K562 (cell line): ENCODE measurements around the gene TMEM150C. TPM values are rescaled to one million over a fixed set of nuclear protein-coding genes. Genes with fewer than 3 reads are reported as not detected.

Experiments
- ATAC-seq: fragments of 200-7000 bp; cut with Tn5 transposase; 3 replicates; pipeline ENCODE4 v1.9.1; 2020; ENCODE audit warnings: moderate library complexity
- BruUV-seq: library from RNA; stranded (reverse); fragments of 400-500 nt; replicated peaks from 2 replicates; lab custom pipeline; 2021; lab: Mats Ljungman, UMichigan
- CTCF ChIA-PET: fragments of 300-600 bp; formaldehyde crosslinking; extraction: SDS; loops from one replicate; lab custom pipeline; 2021; ENCODE audit warnings: low intra/inter-chr PET ratio; lab: Yijun Ruan, JAX
- POLR2A ChIA-PET: fragments of 300-600, 350-650 bp; sonication (Branson Sonifier 250); formaldehyde crosslinking; extraction: SDS; loops from one replicate; lab custom pipeline; 2021; ENCODE audit warnings: antibody characterized with exemption, inconsistent platforms; lab: Yijun Ruan, JAX
- DNase-seq, 4 experiments: peaks; one replicate each; pipeline versions ENCODE4 v3.0.0 to v3.0.0-alpha.2; 2011 to 2018; ENCODE audit warnings: low spot score in 3 of 4, mixed read lengths in 3 of 4; ENCODE audit errors: extremely low read depth in 1 of 4
- FAIRE-seq: peaks from 2 replicates; lab custom pipeline; 2011; peaks lifted over from hg19 to GRCh38; lab: Jason Lieb, UNC
- H2AFZ ChIP-seq: 2 replicates; pipeline ENCODE4 v1.6.0; 2011; ENCODE audit warnings: low read depth, low read length, control low read depth, inconsistent platforms
- H3K27ac ChIP-seq: fragments of 200-600 bp; 3 replicates; pipeline ENCODE4 v1.8.0; 2011; ENCODE audit warnings: low read depth, mild to moderate bottlenecking, control low read depth, inconsistent platforms, low read length, moderate library complexity, mixed read lengths; ENCODE audit errors: extremely low read depth
- H3K27me3 ChIP-seq, 2 experiments: fragments of 300-600 bp in 1 of 2; 2 replicates in 1 of 2; 3 replicates in 1 of 2; pipeline versions ENCODE4 v1.6.0 to v1.8.0; 2011; ENCODE audit warnings: inconsistent platforms in 2 of 2, low read length in 2 of 2, mild to moderate bottlenecking in 1 of 2, mixed read lengths in 1 of 2, moderate library complexity in 1 of 2; ENCODE audit not compliant: control insufficient read depth in 2 of 2, insufficient read depth in 2 of 2
- H3K36me3 ChIP-seq: fragments of 300-600 bp; 3 replicates; pipeline ENCODE4 v1.8.0; 2011; ENCODE audit warnings: mild to moderate bottlenecking, low read length, inconsistent platforms; ENCODE audit not compliant: control insufficient read depth, insufficient read depth
- H3K4me1 ChIP-seq, 2 experiments: fragments of 200-600 bp in 1 of 2; replicated peaks in 1 of 2; 2 replicates in 1 of 2; 3 replicates in 1 of 2; pipeline versions ENCODE4 v1.5.1 to v1.8.0; 2011; ENCODE audit warnings: inconsistent platforms in 2 of 2, low read length in 2 of 2, mild to moderate bottlenecking in 1 of 2, mixed read lengths in 1 of 2, moderate library complexity in 1 of 2; ENCODE audit not compliant: control insufficient read depth in 2 of 2, insufficient read depth in 2 of 2
- H3K4me2 ChIP-seq: 2 replicates; pipeline ENCODE4 v1.6.1; 2011; ENCODE audit warnings: low read length, control low read depth, inconsistent platforms, mixed read lengths; ENCODE audit not compliant: insufficient read depth
- H3K4me3 ChIP-seq: fragments of 200-600 bp; sonication (generic), shearing (Covaris generic); 2 replicates; pipeline ENCODE4 v1.5.1; 2016; ENCODE audit warnings: control low read depth, inconsistent platforms
- H3K79me2 ChIP-seq: fragments of 200-600 bp; 3 replicates; pipeline ENCODE4 v1.8.0; 2011; ENCODE audit warnings: low read length, inconsistent platforms; ENCODE audit not compliant: control insufficient read depth, insufficient read depth
- H3K9ac ChIP-seq, 2 experiments: 2 replicates each; pipeline versions ENCODE4 v1.6.0 to v1.6.1; 2011; ENCODE audit warnings: low read depth in 2 of 2, low read length in 2 of 2, control low read depth in 1 of 2, inconsistent platforms in 1 of 2, mild to moderate bottlenecking in 1 of 2, mixed read lengths in 1 of 2; ENCODE audit not compliant: insufficient read depth in 1 of 2
- H3K9me1 ChIP-seq: one replicate; pipeline ENCODE4 v1.6.0; 2011; ENCODE audit warnings: inconsistent platforms, mild to moderate bottlenecking, low read length, moderate library complexity; ENCODE audit not compliant: control insufficient read depth, insufficient read depth
- H3K9me3 ChIP-seq: replicated peaks from 2 replicates; pipeline ENCODE4 v1.5.1; 2011; ENCODE audit warnings: low read depth, low read length, inconsistent platforms; ENCODE audit not compliant: control insufficient read depth, insufficient read depth
- H4K20me1 ChIP-seq: replicated peaks from 2 replicates; pipeline ENCODE4 v1.6.1; 2011; ENCODE audit warnings: low read length, inconsistent platforms, mixed read lengths; ENCODE audit not compliant: control insufficient read depth, insufficient read depth
- ADNP ChIP-seq: fragments of 200-800 bp; sonication (Bioruptor generic); IDR thresholded peaks from 2 replicates; pipeline ENCODE4 v1.6.1; 2016; ENCODE audit warnings: missing genetic modification characterization, missing compliant biosample characterization
- BRCA1 ChIP-seq, 2 experiments: fragments of 450-650 bp in 1 of 2; sonication (generic) in 1 of 2; formaldehyde crosslinking in 1 of 2; IDR thresholded peaks; 2 replicates each; pipeline versions ENCODE4 v1.5.0 to v1.6.1; 2017 to 2020; ENCODE audit warnings: mild to moderate bottlenecking in 1 of 2, missing genetic modification reagents in 1 of 2
- FOXA1 ChIP-seq: fragments of 450-650 bp; IDR thresholded peaks from 2 replicates; pipeline ENCODE4 v1.6.1; 2016; ENCODE audit warnings: mild to moderate bottlenecking, borderline replicate concordance
- KDM4B ChIP-seq, 2 experiments: fragments of 450-650 bp in 1 of 2; sonication (generic) in 1 of 2; IDR thresholded peaks; 2 replicates each; pipeline ENCODE4 v1.6.1; 2016 to 2017; ENCODE audit warnings: borderline replicate concordance in 2 of 2, antibody characterized with exemption in 1 of 2, low read depth in 1 of 2, mild to moderate bottlenecking in 1 of 2
- SRF ChIP-seq, 2 experiments: fragments of 250-450, 450-650 bp in 1 of 2; sonication (Bioruptor Pico) in 1 of 2; sonication (generic) in 1 of 2; formaldehyde crosslinking; IDR thresholded peaks; 2 replicates each; pipeline versions ENCODE4 v1.5.0 to v1.5.1; 2020 to 2022; ENCODE audit warnings: mild to moderate bottlenecking in 1 of 2, missing genetic modification reagents in 1 of 2
- ZNF551 ChIP-seq: fragments of 250-450 bp; sonication (Bioruptor Pico); IDR thresholded peaks from 2 replicates; pipeline ENCODE4 v1.5.0; 2021; ENCODE audit warnings: mild to moderate bottlenecking, moderate library complexity
- WGBS: fragments of 100-300 bp; shearing (Covaris generic); methylation state at CpG from one replicate; pipeline ENCODE4 v1.1.6; 2016; ENCODE audit warnings: low coverage, mixed read lengths; ENCODE audit not compliant: insufficient coverage; ENCODE audit errors: missing lambda C conversion rate; 5-methylcytosine and 5-hydroxymethylcytosine counted together
- in situ Hi-C: fragments of 300-500 bp; cut with MboI; formaldehyde crosslinking; loops from 4 replicates; pipeline ENCODE4 v1.15.0; 2018; ENCODE audit warnings: inconsistent platforms, mixed read lengths
- intact Hi-C: fragments of 100-400 bp; cut with micrococcal nuclease; formaldehyde crosslinking; loops from 2 replicates; pipeline ENCODE4 v1.14.2; 2022
- polyA plus RNA-seq, 8 experiments: library from polyadenylated mRNA; depleted of rRNA in 4 of 8; stranded (reverse) in 5 of 8; unstranded in 3 of 8; fragments of >200 nt; fragmentation: Nextera tagmentation in 2 of 8; fragmentation: Illumina TruSeq in 1 of 8; extraction: Ambion mirVana in 2 of 8; extraction: Trizol in 1 of 8; gene quantifications; 2 replicates each; pipeline versions ENCODE4 v1.2.1 to v1.2.3, GENCODE V29; 2011 to 2014; ENCODE audit warnings: inconsistent platforms in 1 of 8, missing spikeins in 1 of 8
- total RNA-seq, 7 experiments: library from RNA; depleted of rRNA in 6 of 7; stranded (reverse); fragments of >200 nt in 6 of 7; fragmentation: Illumina TruSeq in 2 of 7; extraction: Trizol in 2 of 7; gene quantifications; 2 replicates each; pipeline versions ENCODE4 v1.2.1 to v1.2.3, GENCODE V29; 2011 to 2021; ENCODE audit warnings: low replicate concordance in 1 of 7
- TF ChIP-seq, protein P1 (sequence below): IDR thresholded peaks from 3 replicates; pipeline ENCODE4 v1.6.1; 2011; ENCODE audit warnings: borderline replicate concordance, mild to moderate bottlenecking; ENCODE audit not compliant: insufficient read length, insufficient read depth
- TF ChIP-seq, protein P2 (sequence below): fragments of 450-650 bp; formaldehyde crosslinking; IDR thresholded peaks from 2 replicates; pipeline ENCODE4 v1.4.0; 2020; ENCODE audit warnings: mild to moderate bottlenecking, moderate library complexity
- TF ChIP-seq, protein P3 (sequence below), 3 experiments: IDR thresholded peaks in 2 of 3; conservative IDR thresholded peaks in 1 of 3; 2 replicates each; pipeline ENCODE4 v1.5.1; 2011 to 2012; ENCODE audit warnings: low read length in 3 of 3, mild to moderate bottlenecking in 3 of 3, control low read depth in 2 of 3, improper control_type of control experiment in 1 of 3, inconsistent platforms in 1 of 3, low read depth in 1 of 3, mixed read lengths in 1 of 3, moderate library complexity in 1 of 3; ENCODE audit not compliant: insufficient read depth in 2 of 3

The TMEM150C gene
- total and polyA plus RNA-seq, 9 of the 15 experiments (the other 6 are each of a cell fraction or from before 2014, with no cell fraction given): 0.07 TPM; not detected in 8

DNA sequence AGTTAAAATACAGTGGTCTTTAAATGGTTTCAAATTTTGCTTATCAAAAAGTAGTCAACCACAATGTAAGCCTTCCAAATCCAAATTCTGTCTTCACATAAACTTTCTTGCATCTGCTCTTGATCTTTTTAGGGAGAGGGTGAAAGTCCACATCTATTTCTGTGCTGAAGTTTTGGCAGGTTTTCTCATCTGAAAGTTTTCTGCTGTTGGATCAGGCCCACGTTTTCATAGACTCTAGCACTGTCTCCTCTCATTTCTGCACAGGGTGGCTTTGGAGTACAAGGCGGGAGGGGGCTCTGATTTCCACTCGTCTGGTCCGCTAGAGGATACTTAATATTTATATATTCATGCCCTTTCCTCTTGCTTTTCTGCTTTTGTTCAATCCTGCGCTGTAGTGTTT lies 18.1 kb upstream of the TMEM150C start (continued):
- TF ChIP-seq SRF (CRISPR knock-in tag; IDR thresholded peaks at IDR 0.05): no peak
- TF ChIP-seq ZNF551 (CRISPR knock-in tag): no peak
- TF ChIP-seq FOXA1: no peak
- TF ChIP-seq, protein P1, sequence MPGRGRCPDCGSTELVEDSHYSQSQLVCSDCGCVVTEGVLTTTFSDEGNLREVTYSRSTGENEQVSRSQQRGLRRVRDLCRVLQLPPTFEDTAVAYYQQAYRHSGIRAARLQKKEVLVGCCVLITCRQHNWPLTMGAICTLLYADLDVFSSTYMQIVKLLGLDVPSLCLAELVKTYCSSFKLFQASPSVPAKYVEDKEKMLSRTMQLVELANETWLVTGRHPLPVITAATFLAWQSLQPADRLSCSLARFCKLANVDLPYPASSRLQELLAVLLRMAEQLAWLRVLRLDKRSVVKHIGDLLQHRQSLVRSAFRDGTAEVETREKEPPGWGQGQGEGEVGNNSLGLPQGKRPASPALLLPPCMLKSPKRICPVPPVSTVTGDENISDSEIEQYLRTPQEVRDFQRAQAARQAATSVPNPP: no peak
- no peak for TF ChIP-seq BRCA1 (IDR thresholded peaks at IDR 0.05)
- no peak for TF ChIP-seq BRCA1 (CRISPR knock-in tag; IDR thresholded peaks at IDR 0.05)

DNA sequence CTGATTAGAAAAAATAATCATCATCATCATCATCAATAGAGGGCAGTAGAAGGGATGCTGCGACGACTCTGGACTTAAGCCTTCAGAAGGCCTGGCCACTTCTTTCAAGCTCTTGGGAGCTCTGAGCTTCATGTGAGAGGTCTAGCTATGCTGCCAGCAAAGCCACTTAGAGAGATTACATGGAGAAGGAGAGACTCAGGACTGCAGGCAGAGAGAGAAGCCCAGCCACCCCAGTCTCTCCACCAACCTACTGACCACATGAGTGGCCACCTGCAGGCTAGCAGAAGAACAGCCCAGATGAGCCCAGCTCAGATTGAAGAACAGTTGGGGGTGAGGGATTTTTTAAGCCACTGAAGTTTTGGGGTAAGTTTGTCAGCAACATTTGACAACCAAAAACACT lies 17.1 kb upstream of the TMEM150C start:
- 0% methylated on average over 2 of the region's 2 CpGs for WGBS
- in situ Hi-C loops: no loop called here
- ChIA-PET CTCF (no interaction called here), POLR2A (interaction anchor here (0.7 kb wide), 1 partner anchor 18 kb away, joined by 3 read pairs; no protein-coding TSS in a partner anchor)
- Histone ChIP-seq H3K4me3 (no peak overlapping the region), H3K27ac (no peak overlapping the region), H3K79me2 (no peaks in the 10 kb centered on the region), H2AFZ (no peak overlapping the region), H3K4me2 (no peak overlapping the region), H3K4me1 (no peaks in the 10 kb centered on the region), H3K9ac (no peak overlapping the region), H4K20me1 (no peaks in the 10 kb centered on the region), H3K36me3 (no peaks in the 10 kb centered on the region), H3K9me1 (no peaks in the 10 kb centered on the region), H3K9me3 (no peaks in the 10 kb centered on the region), H3K27me3 (peaks cover 4 to 12% of the 10 kb centered on the region in 2 experiments; a peak in 2 of 5 replicates)
- TF ChIP-seq, protein P2, sequence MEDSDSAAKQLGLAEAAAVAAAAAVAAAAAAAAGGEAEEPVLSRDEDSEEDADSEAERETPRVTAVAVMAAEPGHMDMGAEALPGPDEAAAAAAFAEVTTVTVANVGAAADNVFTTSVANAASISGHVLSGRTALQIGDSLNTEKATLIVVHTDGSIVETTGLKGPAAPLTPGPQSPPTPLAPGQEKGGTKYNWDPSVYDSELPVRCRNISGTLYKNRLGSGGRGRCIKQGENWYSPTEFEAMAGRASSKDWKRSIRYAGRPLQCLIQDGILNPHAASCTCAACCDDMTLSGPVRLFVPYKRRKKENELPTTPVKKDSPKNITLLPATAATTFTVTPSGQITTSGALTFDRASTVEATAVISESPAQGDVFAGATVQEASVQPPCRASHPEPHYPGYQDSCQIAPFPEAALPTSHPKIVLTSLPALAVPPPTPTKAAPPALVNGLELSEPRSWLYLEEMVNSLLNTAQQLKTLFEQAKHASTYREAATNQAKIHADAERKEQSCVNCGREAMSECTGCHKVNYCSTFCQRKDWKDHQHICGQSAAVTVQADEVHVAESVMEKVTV (CRISPR knock-in tag): no peak
- TF ChIP-seq, protein P3, sequence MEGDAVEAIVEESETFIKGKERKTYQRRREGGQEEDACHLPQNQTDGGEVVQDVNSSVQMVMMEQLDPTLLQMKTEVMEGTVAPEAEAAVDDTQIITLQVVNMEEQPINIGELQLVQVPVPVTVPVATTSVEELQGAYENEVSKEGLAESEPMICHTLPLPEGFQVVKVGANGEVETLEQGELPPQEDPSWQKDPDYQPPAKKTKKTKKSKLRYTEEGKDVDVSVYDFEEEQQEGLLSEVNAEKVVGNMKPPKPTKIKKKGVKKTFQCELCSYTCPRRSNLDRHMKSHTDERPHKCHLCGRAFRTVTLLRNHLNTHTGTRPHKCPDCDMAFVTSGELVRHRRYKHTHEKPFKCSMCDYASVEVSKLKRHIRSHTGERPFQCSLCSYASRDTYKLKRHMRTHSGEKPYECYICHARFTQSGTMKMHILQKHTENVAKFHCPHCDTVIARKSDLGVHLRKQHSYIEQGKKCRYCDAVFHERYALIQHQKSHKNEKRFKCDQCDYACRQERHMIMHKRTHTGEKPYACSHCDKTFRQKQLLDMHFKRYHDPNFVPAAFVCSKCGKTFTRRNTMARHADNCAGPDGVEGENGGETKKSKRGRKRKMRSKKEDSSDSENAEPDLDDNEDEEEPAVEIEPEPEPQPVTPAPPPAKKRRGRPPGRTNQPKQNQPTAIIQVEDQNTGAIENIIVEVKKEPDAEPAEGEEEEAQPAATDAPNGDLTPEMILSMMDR (IDR thresholded peaks at IDR 0.05 in 2 of 3, conservative IDR thresholded peaks at IDR 0.05 in 1 of 3; ENCODE audit: insufficient read depth in 2 of 3, low read depth in 1 of 3, low read length in 3 of 3): peak; percentile 22 to 46 (median 44); a peak in 4 of 6 replicates
- TF ChIP-seq KDM4B (IDR thresholded peaks at IDR 0.05; ENCODE audit: borderline replicate concordance in 2 of 2, low read depth in 1 of 2): no peak
- TF ChIP-seq ADNP (tag): no peak
- intact Hi-C loops: no loop called here
- no TSS peak for BruUV-seq
- FAIRE-seq (no peak), DNase-seq (peak in 1 of 4 experiments; percentile 3), ATAC-seq (peak; percentile 89)
